Activated T-helper 9 cell treated with anti-CD3 and anti-CD28 coated beads, Interleukin-2, amount 50 U/mL, for 16 hours (primary cell): ENCODE measurements around the gene PRKN.

Experiments
- DNase-seq: peaks from one replicate; pipeline ENCODE4 v3.0.0-alpha.2; 2020; ENCODE audit warnings: low read depth

Gene PRKN

GRCh38 chr6:162055365-162055764, 672.2 kb downstream of the PRKN start:
- DNase-seq, result no peak

DNA sequence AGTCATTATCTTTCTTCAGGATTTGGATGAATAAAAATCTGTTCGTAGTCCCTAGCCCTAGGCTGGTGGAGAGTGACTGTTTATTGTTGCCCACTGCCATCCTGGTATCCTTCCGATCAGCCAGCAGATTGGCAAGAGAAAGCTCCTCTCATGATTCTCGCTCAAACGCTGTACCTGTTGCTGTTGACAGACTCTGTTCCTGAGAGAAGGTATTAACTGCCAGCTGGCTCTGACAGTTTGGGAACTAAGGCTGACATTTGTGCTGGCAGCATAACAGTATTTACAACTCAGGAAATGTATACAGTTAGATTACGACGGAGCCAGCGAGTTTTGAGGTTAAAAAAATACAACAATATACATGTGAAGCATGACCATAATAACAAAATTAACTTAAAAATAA, 674.5 kb downstream of the PRKN start:
- no peak for DNase-seq

DNA sequence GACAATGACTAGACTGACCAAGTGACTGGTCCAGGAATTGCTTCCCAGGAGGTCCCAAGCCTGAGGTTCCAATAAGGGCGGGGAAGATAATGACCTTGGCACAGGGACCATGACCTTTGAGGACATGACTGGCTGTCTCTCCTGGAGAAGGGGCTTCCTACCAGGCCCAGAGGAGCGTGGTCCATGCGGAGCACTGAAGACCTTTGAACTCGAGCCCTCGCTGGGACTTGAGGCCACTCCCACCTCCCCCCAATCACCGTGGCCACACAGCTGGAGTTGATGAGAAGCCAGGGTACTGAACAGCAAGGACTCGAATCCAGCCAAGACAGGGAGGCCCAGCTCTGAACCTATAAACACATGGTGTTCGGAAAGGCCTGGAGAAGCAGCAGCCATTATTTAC, 677.0 kb downstream of the PRKN start:
- DNase-seq, result no peak

- DNase-seq, result no peak
Observed at GRCh38 chr6:162046324-162046723, 681.2 kb downstream of the PRKN start.

DNA sequence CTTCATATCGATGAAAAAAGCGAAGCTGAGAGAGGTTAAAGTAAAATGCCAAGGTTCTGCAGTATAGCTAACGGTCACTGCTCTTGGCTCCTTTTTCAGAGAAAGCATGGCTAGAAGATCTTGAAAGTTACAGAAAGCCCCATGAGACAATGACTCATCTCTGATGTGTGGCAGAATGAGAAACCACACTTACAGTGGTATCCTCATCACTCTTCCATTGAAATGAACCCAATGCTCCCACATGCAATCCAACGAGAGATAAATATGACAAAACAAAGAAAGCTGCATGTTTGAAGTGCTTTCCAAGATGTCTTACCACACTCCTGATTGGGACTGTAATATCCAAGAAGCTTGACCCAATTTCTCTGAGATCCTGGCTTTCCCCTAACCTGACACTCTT, 694.9 kb downstream of the PRKN start:
- DNase-seq, result no peak

GRCh38 chr6:162029873-162030576, 697.5 kb downstream of the PRKN start:
- no peak for DNase-seq

DNA sequence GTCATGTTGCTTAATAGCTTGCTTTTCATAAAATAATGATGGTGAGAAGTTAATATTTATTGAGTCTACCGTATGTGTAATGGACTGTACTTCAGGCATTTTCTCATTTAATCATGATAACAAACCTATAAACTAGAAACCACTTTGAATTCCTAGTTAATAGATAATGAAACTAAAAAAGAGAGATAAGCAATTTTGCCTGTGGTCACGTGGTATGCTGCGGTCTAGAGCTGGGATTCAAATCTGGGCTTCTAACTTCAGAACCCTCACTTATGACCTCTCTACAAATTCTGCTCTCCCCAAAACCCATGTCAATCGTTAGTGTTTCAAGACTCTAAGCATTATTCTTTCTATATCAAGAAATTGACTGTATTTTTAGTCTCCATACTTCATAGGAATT, 700.7 kb downstream of the PRKN start:
- no peak for DNase-seq

- no peak for DNase-seq
Observed at GRCh38 chr6:162026031-162026430, 701.5 kb downstream of the PRKN start.

DNA sequence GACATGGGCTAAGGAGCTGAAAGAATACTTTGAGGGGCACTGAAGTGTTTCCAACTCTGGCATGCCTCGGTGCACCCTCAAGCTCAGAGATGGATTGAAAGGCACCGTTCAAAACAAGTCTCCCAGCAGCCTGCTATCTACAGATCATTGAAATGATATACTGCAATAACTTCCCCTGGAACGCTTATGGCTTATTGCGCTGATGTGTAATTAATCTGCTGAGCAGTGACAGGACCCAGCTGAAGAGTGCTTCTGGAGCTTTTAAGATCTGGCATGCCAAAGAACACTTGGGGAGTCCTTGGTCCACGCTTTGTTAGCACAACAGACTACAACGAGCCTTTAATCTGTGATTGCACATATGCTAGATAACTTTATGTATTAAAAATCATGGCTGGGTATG, 708.2 kb downstream of the PRKN start:
- no peak for DNase-seq

DNA sequence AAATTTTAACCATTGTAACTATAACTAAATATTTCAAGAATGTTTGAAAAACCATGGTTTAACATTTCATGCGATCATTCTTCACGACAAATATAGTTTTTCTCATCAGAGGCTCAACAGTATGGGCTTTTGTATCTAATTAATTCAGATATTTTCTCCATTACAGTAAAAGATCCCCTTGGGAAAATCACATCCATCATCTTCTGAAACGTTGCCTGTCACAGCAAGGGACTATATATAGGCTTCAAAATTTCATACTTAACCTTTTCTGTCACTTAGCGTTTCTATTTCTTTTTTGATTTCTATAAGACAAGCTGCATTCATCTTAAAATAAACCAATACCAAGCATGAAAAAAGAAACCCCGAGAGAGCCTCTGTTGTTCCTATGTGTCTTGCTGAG, 710.0 kb downstream of the PRKN start:
- no peak for DNase-seq

- DNase-seq, result no peak
Observed at GRCh38 chr6:162014069-162014811, 713.3 kb downstream of the PRKN start.

- DNase-seq, result no peak
Observed at GRCh38 chr6:162005372-162005771, 722.2 kb downstream of the PRKN start.

DNA sequence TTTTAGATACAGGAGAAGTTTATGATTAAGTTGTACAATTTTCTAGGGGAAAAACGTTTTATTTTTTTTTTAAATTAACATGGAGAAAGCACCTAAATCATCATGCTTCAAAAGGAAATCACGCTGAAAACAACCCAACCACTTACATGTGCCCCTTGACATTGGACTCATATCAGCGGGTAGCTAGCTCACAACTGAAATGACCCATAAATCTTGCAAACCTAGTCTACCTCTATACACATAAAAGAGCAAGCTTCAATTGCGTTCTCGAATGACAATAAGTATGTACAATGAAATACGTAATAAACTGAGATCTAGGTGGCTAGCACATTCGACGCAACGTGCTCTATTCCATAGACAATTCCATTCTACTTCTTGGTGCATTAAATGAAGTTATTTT, 730.8 kb downstream of the PRKN start:
- DNase-seq, result no peak

DNA sequence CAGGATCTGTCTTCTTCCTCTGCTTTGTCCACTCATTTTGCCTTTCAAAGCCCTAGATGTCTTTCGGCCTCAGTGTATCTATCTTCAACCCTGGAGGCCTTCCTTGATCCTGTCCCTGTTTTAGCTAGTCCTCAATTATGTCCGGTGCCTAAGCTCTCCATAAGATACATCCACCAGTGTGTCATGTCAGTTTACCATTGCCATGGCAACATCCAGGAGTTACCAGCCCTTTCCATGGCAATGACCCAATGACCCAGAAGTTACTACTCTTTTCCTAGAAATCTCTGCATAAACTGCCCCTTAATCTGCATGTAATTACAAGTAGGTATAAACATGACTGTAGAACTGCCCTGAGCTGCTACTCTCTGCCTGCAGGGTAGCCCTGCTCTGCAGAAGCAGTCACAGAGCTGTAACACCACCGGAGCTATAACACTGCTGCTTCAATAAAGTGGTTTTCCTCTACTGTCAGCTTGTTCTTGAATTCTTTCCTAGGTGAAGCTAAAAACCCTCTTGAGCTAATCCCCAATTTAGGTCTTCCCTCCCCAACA, 741.6 kb downstream of the PRKN start:
- DNase-seq, result no peak

DNA sequence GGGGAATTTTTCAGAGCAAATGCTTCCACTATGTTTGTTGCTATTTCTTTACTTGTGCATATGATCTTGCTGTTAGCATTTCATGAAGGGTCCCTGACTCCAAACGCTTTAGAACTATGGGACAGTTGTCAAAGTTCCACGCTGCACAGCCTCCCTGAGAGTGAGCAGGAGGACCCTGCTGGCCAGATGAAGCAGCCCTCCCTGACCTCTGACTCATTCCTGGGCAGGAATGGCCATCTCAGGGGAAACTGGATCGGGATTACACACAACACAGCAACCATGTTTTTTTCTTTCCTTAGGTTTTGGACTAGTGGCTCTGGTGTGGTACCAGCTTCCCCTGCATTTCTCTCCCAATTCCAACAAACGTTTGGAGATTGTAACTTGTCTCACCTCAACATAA, 742.9 kb downstream of the PRKN start:
- DNase-seq, result no peak

DNA sequence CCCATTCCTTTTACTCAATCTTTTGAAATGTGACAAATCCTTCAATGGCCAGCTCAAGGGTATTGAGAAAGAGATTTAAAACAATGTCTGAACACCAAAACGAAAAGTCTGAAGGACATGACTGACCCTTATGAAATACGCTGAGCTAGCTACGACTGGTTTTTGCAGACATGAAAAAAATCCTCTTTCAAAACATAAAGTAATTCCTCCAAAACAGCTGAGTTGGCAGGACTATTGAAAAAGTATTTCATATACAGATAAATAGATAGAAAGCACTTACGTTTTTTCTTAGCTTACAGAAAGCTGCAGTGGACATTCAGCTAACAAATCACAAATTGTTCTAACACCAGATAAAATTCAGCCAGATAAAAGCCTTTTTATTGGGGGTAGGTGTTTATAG, 751.0 kb downstream of the PRKN start:
- no peak for DNase-seq

DNA sequence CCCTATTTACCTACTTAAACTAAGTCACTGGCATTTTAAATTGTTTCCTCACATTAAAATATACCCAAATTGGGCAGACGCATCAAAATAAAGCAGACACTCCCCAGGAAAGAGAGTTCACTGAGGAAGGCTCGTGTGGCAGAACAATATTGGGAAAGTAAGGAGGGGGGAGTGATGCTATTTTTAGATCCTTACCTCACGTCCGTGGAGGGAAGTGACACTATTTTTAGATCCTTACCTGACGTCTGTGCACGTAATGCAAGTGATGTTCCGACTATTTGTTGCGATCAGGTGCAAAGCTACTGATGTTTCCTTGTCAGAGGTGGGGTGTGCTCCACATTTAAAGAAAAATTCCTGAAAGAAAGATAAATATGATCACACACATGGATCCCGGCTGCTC, 754.5 kb downstream of the PRKN start:
- no peak for DNase-seq

- DNase-seq, result no peak
Observed at GRCh38 chr6:161971043-161971442, 756.5 kb downstream of the PRKN start.

- DNase-seq, result no peak
Observed at GRCh38 chr6:161963634-161964234, 763.8 kb downstream of the PRKN start.

DNA sequence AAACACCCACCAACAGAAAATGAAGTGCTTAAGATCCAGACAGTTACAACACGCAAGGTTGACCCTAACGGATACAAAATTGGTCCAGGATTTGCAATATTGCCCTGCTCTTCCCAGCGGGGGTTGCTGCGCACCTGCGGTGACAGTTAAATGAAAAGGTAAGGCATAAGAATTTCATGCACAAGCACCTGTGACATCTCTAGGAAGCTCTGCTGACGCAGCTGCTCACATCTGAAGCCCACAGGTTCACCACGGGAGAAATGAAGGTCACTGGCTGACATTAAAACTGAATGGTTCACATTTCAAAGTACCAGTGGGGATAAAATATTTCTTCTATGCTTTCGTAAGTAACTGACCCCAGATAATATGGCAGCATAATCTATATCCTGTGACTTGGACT, 764.4 kb downstream of the PRKN start:
- DNase-seq, result no peak

DNA sequence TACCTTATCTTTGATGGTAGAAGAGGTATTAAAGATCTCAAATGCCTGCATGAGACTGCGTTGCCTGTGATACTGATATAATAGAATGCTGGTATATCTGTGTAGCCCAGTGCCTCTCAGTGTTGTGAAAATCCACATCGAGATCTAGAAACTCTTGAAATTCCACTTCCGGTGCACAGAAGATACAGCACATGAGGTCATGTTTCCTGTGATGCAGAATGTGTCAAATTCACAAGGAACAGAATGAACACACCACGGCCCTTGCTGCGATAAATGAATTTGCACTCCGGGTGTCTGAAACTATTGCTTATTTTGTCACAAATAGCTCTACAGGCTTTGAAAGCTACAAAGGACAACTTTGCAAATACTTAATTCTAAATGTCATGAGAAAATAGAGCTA, 765.8 kb downstream of the PRKN start:
- no peak for DNase-seq

- no peak for DNase-seq
Observed at GRCh38 chr6:161961046-161961445, 766.5 kb downstream of the PRKN start.

DNA sequence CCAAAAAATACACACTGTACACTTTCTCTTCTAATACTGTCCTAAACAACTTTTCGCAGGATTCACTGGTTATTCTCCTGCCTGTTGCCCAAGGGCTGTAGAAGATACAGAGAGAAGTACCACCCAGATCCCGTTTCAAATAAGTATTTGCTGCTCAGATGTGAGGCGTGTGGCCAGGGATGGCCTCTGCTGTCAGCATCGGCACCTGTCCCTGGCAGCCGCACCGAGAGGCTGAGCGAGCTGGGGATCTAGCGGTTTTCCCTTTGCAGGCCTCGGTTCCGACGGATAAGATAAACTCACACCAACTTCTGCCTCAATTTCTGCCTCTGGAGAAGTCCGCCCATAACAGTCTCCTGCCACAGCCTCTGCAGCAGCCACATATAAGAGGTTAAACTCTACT, 768.5 kb downstream of the PRKN start:
- DNase-seq, result no peak
